Kidney (tissue), 14 donors: ENCODE results near the gene ZFP1. TPM values are rescaled to one million over a fixed set of nuclear protein-coding genes. Genes with fewer than 3 reads are reported as not detected.

ENCODE experiments used
- DNase-seq, 5 donors: peaks; one replicate each; pipeline ENCODE4 v3.0.0-alpha.2; 2013 to 2020
- FAIRE-seq: peaks from 2 replicates; lab custom pipeline; 2012; peaks lifted over from hg19 to GRCh38; lab: Jason Lieb, UNC
- H3K27ac ChIP-seq, 2 donors: one replicate each; pipeline ENCODE4 v1.7.0; 2013; ENCODE audit warnings: low read depth in 2 of 2, low read length in 2 of 2, inconsistent platforms in 1 of 2
- H3K27me3 ChIP-seq: one replicate; pipeline ENCODE4 v1.7.1; 2013; ENCODE audit warnings: low read length, inconsistent platforms; ENCODE audit not compliant: control insufficient read depth, insufficient read depth
- H3K36me3 ChIP-seq, 3 donors: one replicate each; pipeline versions ENCODE4 v1.7.0 to v1.7.1; 2013; ENCODE audit warnings: low read length in 3 of 3, control low read depth in 1 of 3, inconsistent platforms in 1 of 3; ENCODE audit not compliant: insufficient read depth in 3 of 3, control insufficient read depth in 2 of 3
- H3K4me1 ChIP-seq, 3 donors: one replicate each; pipeline versions ENCODE4 v1.7.0 to v1.7.1; 2013; ENCODE audit warnings: low read length in 3 of 3, inconsistent platforms in 1 of 3, low read depth in 1 of 3; ENCODE audit not compliant: control insufficient read depth in 2 of 3, insufficient read depth in 2 of 3
- H3K4me3 ChIP-seq, 3 donors: one replicate each; pipeline versions ENCODE4 v1.7.0 to v1.8.1; 2013; ENCODE audit warnings: low read length in 3 of 3, control low read depth in 1 of 3, inconsistent platforms in 1 of 3
- H3K9ac ChIP-seq, 3 donors: one replicate each; pipeline versions ENCODE4 v1.7.0 to v1.7.1; 2013; ENCODE audit warnings: low read length in 3 of 3, control low read depth in 1 of 3, inconsistent platforms in 1 of 3
- H3K9me3 ChIP-seq, 3 donors: one replicate each; pipeline versions ENCODE4 v1.7.0 to v1.7.1; 2013; ENCODE audit warnings: low read length in 3 of 3, control low read depth in 1 of 3, inconsistent platforms in 1 of 3; ENCODE audit not compliant: control insufficient read depth in 2 of 3, insufficient read depth in 1 of 3
- intact Hi-C: fragments of 100-400 bp; cut with DNase I; formaldehyde crosslinking; loops from one replicate; pipeline ENCODE4 v1.11.1; 2022
- polyA plus RNA-seq: library from polyadenylated mRNA; stranded (reverse); fragments of 350-450 nt; fragmentation: Illumina TruSeq; extraction: RNeasy Lipid Tissue Mini Kit (QIAGEN cat#74804); gene quantifications from one replicate; pipeline ENCODE4 v1.2.3, GENCODE V29; 2014; ENCODE audit warnings: low read depth, low replicate concordance; ENCODE audit not compliant: insufficient read depth
- total RNA-seq: library from RNA; stranded (reverse); fragmentation: NEBNext Ultra II Directional; extraction: Animal tissue kit (Norgen Biotek cat#: 25700); gene quantifications from one replicate; pipeline ENCODE4 v1.2.1, GENCODE V29; 2021
- TF ChIP-seq, protein P1 (sequence below): IDR thresholded peaks from 3 replicates; pipeline ENCODE4 v1.5.1; 2012; ENCODE audit warnings: mild to moderate bottlenecking, moderate library complexity, borderline replicate concordance; ENCODE audit not compliant: insufficient read depth; ENCODE audit errors: extremely low read depth
- donor health status: control.
- donor health status: control.
- donor health status: control.
- donor health status: control.
- donor health status: control.
- donor health status: DM: yes; HTN: yes; CAD: no.
- donor health status: Normal renal cell carcinoma (clear cell type).

Gene ZFP1
- total and polyA plus RNA-seq, 2 donors from 2014 or later: 4.6 to 9.2 TPM

DNA sequence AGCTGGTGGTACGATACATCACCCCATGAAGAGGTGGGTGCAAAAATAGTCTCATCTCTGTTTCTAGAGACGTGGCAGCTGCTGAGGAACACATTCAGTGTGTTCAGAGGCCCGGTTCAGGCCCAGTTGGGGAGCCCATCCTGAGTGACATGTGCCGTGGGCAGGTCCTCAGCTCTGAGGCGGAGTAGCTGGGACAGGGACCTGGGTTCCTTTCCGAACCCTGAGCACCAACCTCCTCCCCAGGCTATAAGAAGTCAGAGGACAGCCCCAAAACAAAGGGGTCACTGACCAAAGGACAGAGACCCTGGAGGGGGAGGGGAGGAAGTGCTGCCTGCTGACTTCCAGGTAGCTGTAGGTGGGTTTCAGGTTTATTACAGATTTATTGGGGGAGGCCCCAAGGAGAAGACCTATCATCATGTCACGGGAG is 36.8 kb upstream of the ZFP1 start:
- DNase-seq (no peak), FAIRE-seq (no peak)
- Histone ChIP-seq H3K27ac (peak overlapping the region in 1 of 2 donors; percentile 34), H3K9me3 (no peaks in the 10 kb centered on the region), H3K36me3 (no peaks in the 10 kb centered on the region), H3K4me3 (no peak overlapping the region), H3K9ac (peak overlapping the region in 1 of 3 donors; percentile 22), H3K27me3 (no peaks in the 10 kb centered on the region), H3K4me1 (peaks cover 0 to 40% (median 32%) of the 10 kb centered on the region in 3 donors)
- TF ChIP-seq, protein P1, sequence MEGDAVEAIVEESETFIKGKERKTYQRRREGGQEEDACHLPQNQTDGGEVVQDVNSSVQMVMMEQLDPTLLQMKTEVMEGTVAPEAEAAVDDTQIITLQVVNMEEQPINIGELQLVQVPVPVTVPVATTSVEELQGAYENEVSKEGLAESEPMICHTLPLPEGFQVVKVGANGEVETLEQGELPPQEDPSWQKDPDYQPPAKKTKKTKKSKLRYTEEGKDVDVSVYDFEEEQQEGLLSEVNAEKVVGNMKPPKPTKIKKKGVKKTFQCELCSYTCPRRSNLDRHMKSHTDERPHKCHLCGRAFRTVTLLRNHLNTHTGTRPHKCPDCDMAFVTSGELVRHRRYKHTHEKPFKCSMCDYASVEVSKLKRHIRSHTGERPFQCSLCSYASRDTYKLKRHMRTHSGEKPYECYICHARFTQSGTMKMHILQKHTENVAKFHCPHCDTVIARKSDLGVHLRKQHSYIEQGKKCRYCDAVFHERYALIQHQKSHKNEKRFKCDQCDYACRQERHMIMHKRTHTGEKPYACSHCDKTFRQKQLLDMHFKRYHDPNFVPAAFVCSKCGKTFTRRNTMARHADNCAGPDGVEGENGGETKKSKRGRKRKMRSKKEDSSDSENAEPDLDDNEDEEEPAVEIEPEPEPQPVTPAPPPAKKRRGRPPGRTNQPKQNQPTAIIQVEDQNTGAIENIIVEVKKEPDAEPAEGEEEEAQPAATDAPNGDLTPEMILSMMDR: no peak
- intact Hi-C loops: loop anchor here (5.0 kb wide), 1 partner anchor 114 kb away; the partner anchor contains the start of gene ZNRF1

DNA sequence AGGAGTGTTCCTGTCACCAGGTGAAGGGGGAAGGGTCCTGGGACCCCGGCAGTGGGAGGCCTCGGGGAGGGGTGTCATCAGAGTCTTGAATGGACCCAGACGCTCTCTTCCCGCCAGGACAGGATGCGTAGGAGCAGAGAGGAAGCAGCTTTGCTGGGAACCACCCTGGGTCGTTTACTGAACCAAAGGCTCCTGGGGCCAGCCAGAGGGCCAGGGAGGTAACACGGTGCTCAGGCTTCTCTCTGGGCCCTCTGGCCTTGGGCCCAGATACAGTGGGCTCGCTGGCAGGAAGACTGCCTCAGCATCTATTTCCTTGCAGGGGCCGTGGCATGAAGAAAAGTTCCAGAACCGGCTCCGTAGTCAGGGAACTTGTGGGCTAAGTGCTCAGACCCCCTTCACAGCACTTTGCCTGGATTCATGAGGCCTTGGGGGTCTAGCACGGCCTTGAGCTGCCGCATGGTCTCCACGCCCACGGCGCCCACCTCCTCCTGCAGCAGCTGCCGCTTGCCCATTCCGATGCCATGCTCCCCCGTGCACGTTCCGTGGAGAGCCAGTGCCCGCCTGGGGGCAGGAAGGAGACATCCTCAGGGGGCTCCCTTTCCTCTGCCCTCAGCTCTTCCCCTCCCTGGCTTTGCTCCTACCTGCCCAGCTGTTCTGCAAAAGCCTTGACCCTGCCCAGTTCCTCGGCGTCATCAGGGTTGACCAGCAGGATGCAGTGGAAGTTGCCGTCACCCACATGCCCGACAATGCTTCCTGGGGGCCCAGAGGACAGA is 36.2 kb upstream of the ZFP1 start:
- Histone ChIP-seq H3K27me3 (no peaks in the 10 kb centered on the region), H3K36me3 (no peaks in the 10 kb centered on the region), H3K4me1 (peaks cover 0 to 36% (median 32%) of the 10 kb centered on the region in 3 donors), H3K4me3 (no peak overlapping the region), H3K9me3 (no peaks in the 10 kb centered on the region), H3K9ac (no peak overlapping the region), H3K27ac (peak overlapping the region in 1 of 2 donors; percentile 34)
- TF ChIP-seq, protein P1: no peak
- DNase-seq (peak in 1 of 5 donors; percentile 75), FAIRE-seq (no peak)
- intact Hi-C loops: loop anchor here (5.0 kb wide), 1 partner anchor 115 kb away; the partner anchor contains the start of gene ZNRF1

DNA sequence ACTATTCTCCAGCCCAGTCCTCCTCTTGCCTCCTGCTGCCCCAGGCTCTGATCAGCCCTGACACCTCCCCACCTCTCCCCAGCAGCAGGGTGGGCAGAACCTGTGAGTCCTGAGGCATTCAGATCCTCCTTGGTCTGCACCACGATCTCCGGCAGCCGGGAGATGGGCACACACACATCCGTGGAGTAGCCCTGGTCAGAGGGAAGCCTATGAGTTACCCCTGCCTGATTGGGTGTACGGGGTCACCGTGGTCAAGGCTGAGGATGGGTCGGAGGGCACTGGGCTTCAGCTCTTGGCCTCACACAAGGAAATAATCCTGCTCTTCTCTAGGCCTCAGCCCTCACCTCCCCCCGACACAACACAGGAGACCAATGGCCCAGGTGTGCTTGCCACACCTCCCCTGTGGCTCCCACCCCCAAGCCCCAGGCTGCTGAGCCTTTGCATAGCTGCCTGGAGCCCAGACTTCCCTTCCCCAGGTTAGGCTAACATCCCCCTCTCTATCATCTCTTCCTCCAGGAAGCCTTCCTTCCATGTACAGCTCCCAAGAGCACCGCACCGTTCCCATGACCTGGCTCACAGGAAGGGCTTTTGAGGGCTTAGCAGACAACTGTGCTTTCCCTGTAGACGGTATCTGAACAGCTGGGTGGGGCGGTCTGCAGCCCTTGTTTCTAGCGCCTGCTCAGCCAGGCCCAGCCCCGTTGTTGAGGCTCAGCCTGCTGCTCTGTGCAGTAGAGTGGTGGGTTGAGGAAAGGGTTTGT is 35.4 kb upstream of the ZFP1 start:
- H3K4me3 ChIP-seq: no peak overlapping the region
- no peak overlapping the region for H3K27ac ChIP-seq
- TF ChIP-seq, protein P1: no peak
- intact Hi-C loops: loop anchor here (5.0 kb wide), 1 partner anchor 116 kb away; the partner anchor contains the start of gene ZNRF1
- no peaks in the 10 kb centered on the region for H3K9me3 ChIP-seq
- no peak overlapping the region for H3K9ac ChIP-seq
- no peak for DNase-seq
- no peaks in the 10 kb centered on the region for H3K36me3 ChIP-seq
- no peak for FAIRE-seq
- peaks cover 0 to 33% (median 32%) of the 10 kb centered on the region in 3 donors for H3K4me1 ChIP-seq
- no peaks in the 10 kb centered on the region for H3K27me3 ChIP-seq
